ENCODE results near the gene DLX2. TPM values are rescaled to one million over a fixed set of nuclear protein-coding genes. Genes with fewer than 3 reads are reported as not detected.
A peak's percentile ranks its signal among the peaks of the same experiment; 100 is the strongest.
"Not testable (repeated sequence)": the region's sequence is repeated elsewhere in the genome, so short reads cannot be mapped to it uniquely, and the experiment has no call there.

The DLX2 gene
- total RNA-seq, 1 experiment from 2014 or later = 1.9 TPM

DNA sequence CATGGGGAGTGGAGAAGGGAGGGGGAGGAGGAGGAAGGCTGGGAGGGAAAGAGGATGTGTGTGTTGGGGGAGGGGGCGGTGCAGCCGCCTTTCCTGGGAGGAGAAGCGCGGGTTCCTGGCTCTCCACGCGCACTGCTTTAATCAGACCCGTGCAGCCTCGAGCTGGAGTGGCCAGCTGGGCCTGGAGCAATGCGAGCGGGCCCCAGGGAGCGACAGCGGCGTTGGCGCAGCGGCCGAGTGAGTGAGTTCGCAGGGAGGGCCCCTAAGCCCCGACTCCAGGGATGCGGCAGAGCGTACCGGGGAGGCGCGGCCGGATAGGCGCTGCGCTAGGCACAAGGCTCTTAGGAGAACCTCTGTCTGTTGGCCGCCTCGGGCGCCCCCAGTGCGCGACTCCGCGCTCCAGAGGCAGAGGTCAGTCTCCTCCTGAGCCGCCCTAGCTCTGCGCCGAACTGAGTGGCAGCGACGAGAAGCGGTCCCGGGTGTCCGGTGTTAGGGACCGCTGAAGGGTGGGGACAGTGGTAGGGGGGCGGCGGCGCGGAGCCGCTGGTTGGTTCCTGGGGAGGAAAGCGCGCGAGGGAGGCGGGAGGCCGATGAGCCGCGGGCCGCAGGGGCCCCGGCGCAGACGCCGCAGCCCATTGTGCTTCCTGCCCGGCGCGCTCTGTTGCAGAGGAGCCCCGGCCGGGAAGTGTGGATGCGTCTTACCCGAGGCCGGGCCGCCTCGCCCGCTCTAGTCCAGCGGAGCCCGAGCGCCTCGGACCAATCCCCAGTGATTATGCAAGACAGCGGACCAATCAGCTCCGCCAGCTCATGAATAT, 17.8 kb downstream of the DLX2 start:
- peak; percentile 94 for DNase-seq (ENCODE audit: extremely low read depth, low read depth)

DNA sequence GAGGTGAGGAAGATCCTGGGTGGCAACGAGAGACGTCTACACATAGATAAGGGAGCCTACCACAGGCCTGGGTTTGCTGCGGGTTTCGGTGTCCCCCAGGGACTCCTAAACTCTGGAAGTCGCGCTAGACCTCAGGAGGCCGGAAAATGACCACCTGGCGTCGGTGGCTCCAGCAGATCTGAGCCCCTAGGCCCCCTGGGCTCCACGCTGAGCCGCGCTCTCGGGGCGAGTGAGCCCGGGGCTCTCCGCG, 18.4 kb downstream of the DLX2 start:
- no peak for DNase-seq (ENCODE audit: extremely low read depth, low read depth)

DNA sequence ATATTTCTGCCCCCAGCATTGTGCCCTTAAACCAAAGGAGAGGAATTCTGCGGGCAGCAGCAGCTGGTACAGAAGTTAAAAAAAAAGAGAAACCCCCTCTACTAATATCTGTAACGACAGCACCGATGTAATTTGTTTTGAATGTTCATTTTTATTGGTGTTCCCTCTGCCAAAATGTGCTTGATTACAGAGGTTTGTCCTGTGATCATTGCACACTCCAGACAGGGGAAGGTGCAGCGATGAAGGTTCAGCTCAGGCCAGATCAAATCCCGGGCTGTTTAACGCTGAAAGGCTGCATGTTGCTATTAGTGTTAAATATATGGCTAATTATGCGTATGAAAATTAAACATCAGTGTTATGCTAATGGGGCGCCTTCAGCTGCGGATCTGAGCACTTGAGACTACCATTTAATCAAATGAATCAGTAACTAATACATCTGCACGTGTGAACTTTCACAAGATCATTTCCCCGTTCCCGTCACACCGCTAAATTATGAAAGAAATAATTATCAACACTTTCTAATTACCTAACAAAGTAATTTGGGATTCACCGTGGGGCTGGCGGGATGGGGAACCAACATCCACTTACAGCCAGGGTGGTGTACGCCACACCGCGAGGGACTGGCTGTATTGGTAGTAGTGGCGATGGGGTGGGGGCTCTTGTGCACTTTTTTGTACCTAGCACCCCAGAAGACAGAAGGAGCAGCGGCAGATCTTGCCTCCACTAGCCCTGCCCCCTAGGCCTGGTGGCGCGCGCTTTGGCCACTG, 18.9 kb downstream of the DLX2 start:
- no peak for DNase-seq (ENCODE audit: extremely low read depth, low read depth)

DNA sequence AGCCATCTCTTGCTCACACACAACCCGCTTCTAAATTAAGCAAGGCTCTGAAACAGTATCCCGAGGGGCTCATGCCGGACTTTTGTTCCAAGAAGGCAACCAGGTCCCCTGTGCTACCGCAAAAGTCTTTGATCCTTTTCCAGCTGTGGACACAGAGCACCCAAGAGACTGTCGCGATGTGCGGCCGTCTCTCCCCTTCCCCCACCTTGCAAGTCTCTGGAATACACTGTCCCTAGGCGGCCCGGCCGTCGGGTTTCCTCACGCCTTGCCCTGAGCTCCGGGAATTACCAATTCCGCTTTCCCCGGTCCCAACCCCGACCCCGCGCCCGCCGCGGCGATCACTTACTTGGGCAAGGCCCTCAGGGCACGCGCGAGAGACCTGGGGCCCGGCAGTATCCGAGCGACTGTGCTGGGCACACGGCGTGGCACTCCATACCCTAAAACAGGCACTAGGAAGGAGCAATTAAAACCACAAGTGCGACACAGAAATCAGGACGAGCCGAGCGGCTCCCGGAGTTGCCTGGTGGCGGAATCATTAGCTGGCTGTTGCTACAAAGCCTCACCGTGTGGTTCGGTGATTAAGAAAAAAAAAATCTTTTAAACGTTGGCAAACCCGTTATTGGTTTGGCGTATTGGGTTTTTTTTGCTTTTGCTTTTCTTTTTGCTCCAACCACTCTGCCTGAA, 19.6 kb downstream of the DLX2 start:
- DNase-seq (ENCODE audit: extremely low read depth, low read depth) = no peak

DNA sequence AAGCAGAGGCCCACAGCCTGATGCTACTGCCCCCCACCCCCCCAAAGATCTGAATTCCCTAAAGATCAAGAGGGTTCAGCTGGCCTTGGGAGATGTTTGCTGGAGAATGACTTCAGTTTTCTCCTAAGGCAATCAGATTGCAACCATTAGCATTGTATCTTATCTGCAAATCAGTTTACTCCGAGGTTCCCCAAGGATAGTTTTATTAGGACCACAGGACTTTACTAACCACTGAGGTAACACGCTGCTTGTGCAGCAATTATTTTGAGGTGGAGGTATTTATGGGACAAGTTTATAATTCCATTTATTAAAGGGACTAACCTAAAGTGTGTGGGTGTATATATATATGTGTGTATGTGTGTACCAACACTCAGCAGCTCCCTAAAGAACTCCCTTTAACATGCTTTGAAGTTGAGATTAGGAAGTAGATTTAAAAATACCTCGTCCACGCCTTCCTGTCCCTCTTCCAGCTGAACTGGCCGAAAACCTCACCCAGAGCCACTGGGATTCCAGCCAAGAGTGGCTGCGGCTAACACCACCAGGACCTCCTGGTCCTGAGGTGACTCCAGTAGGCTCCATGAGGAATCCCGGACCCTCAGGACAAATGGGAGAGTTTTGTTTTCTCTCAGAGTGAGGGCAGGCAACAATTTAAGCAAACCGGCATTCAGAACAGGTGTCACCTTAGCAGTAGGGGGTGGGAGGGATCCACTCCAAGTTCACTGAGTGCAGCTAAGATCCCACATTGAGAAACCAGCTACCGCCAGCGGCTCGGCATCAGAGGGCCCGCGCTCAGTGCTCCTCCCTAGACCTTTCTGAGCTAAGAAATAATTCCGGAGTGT, 20.4 kb downstream of the DLX2 start:
- DNase-seq (ENCODE audit: extremely low read depth, low read depth) = no peak

DNA sequence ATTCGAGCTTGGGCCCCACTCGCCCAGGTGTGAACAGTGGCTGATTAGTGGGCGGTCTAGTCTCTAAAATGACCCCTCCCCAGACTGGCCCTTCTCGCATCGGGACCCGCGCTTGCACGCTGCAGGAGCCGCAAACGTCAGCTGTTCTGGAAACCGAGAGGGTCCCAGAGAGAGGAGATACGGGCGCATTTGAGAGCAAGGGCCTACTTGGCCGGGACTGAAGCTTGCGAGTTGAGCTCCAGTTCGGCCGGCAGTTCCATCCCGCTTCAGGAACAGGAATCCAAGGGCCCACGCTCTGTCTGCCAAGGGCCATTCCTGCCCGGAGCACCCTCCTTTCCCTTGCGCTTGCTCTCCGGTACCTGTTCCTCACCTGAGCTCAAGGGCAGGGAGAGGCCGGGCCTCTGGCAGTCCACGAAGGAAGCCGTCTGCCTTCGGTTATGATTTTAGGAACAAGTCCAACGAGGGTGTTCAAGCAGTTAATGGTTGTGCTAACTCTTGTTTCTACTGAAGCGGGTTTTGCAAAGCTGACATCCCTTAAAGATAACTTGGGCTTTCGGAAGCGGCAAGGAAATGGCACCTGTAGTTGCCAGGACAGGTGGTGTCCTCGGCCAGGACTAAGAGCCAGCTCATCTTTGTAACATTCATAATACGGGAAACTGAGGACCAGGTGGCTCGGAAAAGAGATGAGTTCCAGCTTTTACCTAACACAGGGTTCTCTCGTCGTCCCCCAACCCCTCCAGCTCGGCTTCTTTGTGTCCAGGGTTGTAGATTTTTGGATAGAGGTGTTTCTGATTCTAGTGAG, 21.3 kb downstream of the DLX2 start:
- DNase-seq (ENCODE audit: extremely low read depth, low read depth) = no peak

DNA sequence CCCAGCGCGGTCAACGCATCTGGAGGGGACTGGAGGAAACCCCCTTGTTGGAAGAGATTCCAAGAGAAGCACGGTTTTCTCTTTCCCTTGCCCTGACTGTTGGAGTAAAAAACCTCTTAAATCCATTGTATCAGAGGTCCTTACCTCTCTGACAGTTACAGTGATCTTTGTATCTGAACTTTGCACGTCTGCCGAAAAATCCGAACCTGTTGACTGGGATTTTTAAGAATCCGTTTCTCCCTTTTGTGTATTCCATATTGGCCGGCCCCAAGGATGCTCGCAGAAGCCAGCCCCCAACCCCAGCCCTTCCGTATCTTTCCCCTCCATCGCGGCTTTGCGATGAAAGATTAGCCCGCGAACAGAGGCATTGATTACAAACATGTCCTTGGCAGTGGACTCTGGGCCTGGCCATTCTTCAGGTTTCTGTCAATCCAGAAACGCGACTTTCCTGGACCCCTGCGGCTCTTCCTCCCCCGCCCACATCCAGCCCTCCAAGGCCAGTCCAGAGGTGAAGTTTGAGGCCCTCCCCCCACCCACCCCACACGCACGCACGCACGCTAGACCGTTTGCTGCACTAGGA, 22.0 kb downstream of the DLX2 start:
- DNase-seq (ENCODE audit: extremely low read depth, low read depth) = no peak

DNA sequence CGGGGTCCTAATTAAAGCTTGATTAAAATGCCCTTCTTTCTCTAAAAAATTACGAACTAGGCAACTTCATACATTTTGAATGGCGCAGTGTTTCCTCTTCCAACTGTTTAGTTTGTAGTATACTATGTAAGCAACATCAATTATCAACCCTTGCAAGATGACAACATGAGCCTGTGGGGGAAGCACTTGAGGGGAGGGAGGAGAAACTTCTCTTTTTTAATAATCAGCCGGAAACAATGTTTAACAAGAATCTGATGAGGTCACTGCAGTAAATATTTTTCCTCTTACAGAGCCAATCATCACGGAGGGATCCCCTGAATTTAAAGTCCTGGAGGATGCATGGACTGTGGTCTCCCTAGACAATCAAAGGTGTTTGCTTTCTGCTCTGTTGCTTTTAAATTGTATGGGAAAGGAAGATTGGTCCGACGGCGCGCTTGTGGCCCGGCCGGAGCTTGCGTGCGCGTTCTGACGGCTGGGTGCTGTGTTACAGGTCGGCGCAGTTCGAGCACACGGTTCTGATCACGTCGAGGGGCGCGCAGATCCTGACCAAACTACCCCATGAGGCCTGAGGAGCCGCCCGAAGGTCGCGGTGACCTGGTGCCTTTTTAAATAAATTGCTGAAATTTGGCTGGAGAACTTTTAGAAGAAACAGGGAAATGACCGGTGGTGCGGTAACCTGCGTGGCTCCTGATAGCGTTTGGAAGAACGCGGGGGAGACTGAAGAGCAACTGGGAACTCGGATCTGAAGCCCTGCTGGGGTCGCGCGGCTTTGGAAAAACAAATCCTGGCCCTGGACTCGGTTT, 22.7 kb downstream of the DLX2 start:
- no peak for DNase-seq (ENCODE audit: extremely low read depth, low read depth)

DNA sequence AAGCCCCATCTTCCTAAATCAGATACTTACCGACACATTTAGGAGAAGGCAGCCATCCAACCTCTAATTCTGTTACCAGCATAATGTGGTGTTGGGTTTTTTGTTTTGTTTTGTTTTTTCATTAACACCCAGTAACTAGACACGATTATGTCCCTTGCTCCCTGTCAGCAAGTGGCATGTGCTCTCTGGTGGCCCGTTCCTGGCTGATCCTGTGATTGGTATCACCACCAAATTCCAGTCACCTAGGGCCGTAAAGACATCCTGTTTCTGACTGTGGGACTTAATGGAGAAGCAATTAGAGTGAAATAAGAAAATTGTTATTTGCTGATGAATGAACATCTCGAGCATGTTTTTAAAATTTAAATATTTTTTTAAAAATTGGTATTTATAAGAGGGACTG, 23.3 kb downstream of the DLX2 start:
- no peak for DNase-seq (ENCODE audit: extremely low read depth, low read depth)

DNA sequence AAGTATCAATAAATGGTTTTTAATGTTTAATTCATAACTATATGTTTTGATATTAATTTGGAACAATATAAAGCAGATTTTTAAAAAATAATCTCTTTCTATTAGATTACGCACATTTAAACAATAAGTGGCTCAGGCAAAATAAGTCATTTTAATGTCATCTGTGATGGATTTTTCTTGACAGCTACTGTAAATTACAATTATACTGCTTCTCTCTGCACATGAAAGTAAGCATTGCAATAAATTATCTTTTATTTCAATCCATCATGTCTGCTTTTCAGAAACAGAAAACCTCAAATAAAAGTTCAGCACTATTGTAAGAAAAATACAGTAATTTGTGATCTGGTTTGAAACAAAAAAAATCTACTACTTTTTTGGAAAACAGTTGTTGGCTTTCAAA, 28.4 kb downstream of the DLX2 start:
- no peak for DNase-seq (ENCODE audit: extremely low read depth, low read depth)

DNA sequence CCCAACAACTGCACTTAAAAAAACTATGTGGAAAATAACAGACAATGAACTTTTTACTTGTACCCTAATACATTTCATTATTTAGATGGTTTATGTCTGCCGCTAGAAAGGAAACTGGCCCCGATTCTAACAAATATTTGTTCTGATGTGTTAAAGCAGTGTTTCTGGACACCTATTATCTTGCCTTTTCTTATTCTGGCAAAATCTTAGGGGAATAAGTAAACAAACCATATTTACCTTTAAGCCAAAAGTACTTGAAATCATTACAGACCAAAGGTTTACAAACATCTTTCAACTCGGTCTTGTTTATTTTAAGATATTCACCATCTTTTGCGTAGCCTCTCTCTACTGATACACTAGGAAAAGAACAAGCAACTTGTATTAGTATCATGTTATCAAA, 29.2 kb downstream of the DLX2 start:
- DNase-seq (ENCODE audit: extremely low read depth, low read depth) = no peak

DNA sequence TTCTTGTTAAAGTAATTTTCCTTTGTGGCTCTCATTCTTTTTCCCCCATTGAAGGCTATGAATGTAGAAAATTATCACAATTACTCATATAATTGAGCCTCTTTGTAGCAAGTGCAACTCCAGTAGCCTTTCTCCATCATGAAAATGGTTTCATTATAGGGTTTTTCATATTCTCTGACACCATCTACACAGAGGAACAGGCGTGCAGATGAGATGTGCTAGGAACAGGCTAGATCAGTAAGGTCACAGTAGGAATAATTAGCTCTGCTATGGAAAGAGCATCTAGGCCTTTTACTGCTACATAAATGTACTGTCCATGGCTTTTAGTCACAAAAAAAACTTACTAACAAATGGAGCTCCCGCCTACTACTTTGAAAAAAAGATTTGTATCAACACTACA, 30.0 kb downstream of the DLX2 start:
- DNase-seq (ENCODE audit: extremely low read depth, low read depth) = no peak

DNA sequence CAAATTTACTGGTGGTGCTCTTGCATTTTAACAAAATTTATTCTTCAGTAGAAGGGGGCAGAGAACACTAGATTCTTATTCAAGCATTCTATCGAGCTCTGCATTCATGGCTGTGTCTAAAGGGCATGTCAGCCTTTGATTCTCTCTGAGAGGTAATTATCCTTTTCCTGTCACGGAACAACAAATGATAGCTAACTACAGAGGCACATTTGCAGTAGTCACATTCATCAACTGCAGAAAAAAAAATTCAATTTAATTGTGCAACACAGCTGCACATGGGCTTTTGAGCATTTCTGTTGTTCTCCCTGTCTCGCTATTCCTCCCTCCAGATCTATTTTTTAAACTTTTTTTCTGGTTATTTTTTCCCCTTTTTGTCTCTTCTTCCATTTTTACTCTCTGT, 30.4 kb downstream of the DLX2 start:
- DNase-seq (ENCODE audit: extremely low read depth, low read depth) = no peak

DNA sequence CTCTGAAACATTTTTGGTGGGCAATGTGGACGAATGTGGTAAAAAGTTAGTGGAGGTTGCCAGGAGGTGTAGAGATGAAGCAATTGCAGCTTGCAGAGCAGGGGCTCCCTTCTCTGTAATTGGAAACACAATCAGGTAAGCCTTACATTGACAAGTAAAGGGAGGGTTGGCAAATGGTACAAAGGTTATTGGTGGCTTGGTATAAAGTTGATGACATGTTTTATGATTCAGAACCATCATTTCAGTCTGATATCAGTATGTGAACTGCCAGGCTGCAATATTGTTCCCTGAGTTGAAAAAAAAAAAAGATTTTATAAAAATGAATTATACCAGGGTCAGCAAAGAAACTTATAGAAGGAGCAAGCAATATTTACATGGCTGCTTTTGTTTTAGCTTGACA, 31.8 kb downstream of the DLX2 start:
- no peak for DNase-seq (ENCODE audit: extremely low read depth, low read depth)

DNA sequence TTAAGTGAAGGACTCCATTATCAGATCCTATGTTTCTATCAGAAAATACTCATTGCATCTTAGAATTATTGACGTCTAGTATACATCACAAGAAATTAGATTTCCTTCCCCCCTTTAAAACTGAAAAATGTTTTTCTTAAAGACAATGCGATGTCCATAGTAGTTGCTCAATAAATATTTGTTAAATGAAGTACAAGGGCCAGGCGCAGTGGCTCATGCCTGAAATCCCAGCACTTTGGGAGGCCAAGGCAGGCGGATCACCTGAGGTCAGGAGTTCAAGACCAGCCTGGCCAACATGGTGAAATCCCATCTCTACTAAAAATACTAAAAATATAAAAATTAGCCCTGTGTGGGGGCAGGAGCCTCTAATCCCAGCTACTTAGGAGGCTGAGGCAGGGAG, 34.8 kb downstream of the DLX2 start:
- not testable (repeated sequence) for DNase-seq (ENCODE audit: extremely low read depth, low read depth)

DNA sequence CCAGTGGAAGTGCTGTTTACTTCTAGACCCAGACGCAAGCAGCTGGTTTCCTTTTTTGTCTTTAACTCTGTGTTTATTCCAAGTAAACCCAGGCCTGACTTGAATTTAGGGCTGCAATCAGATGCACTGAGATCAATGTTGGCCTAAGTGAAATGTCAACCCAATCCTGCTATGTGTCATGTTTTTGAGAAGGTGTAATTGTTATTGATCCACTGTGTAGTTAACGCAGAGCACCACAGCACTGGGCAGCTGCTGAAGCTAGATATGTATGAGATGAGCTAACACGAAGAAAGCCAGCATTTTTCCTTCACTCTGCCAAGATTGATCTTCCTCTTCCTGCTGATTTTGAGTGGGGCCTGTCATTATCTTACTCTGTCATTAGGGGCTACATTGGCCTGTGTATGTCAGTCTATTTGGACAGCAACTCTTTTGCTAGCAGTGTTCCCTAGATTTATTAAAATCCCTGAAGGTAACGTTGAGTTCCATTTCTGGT, 36.3 kb downstream of the DLX2 start:
- no peak for DNase-seq (ENCODE audit: extremely low read depth, low read depth)

DNA sequence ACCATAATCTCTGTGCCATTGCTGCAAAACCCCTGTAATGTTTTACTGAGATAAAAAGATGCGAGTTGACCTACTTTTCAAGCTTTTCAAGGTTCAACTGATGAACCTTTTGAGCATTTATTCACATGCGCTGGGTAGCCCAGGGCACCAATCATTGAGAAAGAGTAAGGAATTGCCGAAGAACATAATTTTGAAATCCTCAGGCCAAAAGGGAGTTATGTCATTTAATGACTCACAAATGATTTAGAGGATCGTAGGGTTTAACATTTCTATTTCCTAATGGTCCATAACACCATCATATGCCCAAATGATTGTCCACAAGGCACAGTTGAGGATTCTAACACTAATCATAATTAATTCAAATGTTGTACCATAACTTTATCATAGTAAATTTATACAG, 37.6 kb downstream of the DLX2 start:
- DNase-seq (ENCODE audit: extremely low read depth, low read depth) = no peak

DNA sequence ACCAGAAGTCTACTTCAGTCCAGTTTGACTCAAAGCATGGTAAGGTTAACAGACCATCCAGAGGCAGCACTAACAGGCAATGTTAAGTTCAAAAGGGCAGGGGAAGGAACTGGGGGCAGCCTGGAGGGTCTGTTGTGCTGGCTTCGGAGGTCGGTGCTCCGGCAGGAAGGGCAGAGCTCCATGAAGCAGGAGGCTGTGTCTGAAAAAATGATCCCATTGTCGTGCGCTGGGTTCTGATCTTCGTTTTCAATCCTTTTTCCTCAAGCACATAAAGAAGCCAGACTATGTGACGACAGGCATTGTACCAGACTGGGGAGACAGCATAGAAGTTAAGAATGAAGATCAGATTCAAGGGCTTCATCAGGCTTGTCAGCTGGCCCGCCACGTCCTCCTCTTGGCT, 39.3 kb downstream of the DLX2 start:
- no peak for DNase-seq (ENCODE audit: extremely low read depth, low read depth)
